HEK293 (cell line): ENCODE measurements around the gene MTF2.

Experiments used
- CTCF ChIA-PET: fragments of 350-600 bp; formaldehyde crosslinking; extraction: SDS; loops from one replicate; lab custom pipeline; 2021; ENCODE audit warnings: antibody characterized with exemption; lab: Yijun Ruan, JAX
- POLR2A ChIA-PET: fragments of 300-600 bp; formaldehyde crosslinking; extraction: SDS; loops from one replicate; lab custom pipeline; 2020; ENCODE audit warnings: antibody characterized with exemption, inconsistent platforms; lab: Yijun Ruan, JAX
- H3K27ac ChIP-seq: fragments of 200-500 bp; sonication (Bioruptor generic); 2 replicates; pipeline ENCODE4 v1.5.1; 2014; ENCODE audit warnings: low read depth, low read length, control low read depth, inconsistent platforms; ENCODE audit errors: extremely low read depth
- H3K36me3 ChIP-seq, 2 experiments: fragments of 200-500 bp in 1 of 2; sonication (Bioruptor generic) in 1 of 2; 1 replicate in 1 of 2; 2 replicates in 1 of 2; pipeline ENCODE4 v1.5.1; 2014 to 2017; ENCODE audit warnings: inconsistent platforms in 2 of 2, low read length in 2 of 2; ENCODE audit not compliant: control insufficient read depth in 2 of 2, insufficient read depth in 1 of 2
- H3K4me1 ChIP-seq: fragments of 200-500 bp; sonication (Bioruptor generic); 2 replicates; pipeline ENCODE4 v1.5.1; 2014; ENCODE audit warnings: mild to moderate bottlenecking, low read length, inconsistent platforms; ENCODE audit not compliant: control insufficient read depth, insufficient read depth
- H3K4me3 ChIP-seq: 2 replicates; pipeline ENCODE4 v1.5.1; 2011; ENCODE audit warnings: low read depth, mild to moderate bottlenecking, control low read depth, low read length, moderate library complexity
- H3K9me3 ChIP-seq: fragments of 200-500 bp; sonication (Bioruptor generic); 2 replicates; pipeline ENCODE4 v1.5.1; 2014; ENCODE audit warnings: low read depth, low read length, inconsistent platforms; ENCODE audit not compliant: control insufficient read depth, insufficient read depth
- AEBP2 ChIP-seq: fragments of 450-650 bp; formaldehyde crosslinking; IDR thresholded peaks from 2 replicates; pipeline ENCODE4 v1.5.1; 2016; ENCODE audit warnings: missing biosample characterization, missing genetic modification characterization, borderline replicate concordance
- BCL6B ChIP-seq: fragments of 450-650 bp; formaldehyde crosslinking; IDR thresholded peaks from 2 replicates; pipeline ENCODE4 v1.5.1; 2017; ENCODE audit warnings: missing biosample characterization, missing genetic modification characterization
- FEZF1 ChIP-seq: fragments of 450-650 bp; formaldehyde crosslinking; IDR thresholded peaks from 2 replicates; pipeline ENCODE4 v1.5.1; 2016; ENCODE audit warnings: missing biosample characterization, missing genetic modification characterization
- GLI2 ChIP-seq: fragments of 450-650 bp; formaldehyde crosslinking; IDR thresholded peaks from 2 replicates; pipeline ENCODE4; 2017; ENCODE audit warnings: missing biosample characterization, missing genetic modification characterization, low read depth, borderline replicate concordance
- GLIS1 ChIP-seq: fragments of 450-650 bp; formaldehyde crosslinking; IDR thresholded peaks from 2 replicates; pipeline ENCODE4 v1.5.1; 2016; ENCODE audit warnings: missing biosample characterization, missing genetic modification characterization
- GLIS2 ChIP-seq: fragments of 450-650 bp; formaldehyde crosslinking; IDR thresholded peaks from 2 replicates; pipeline ENCODE4 v1.5.1; 2016; ENCODE audit warnings: missing biosample characterization, missing genetic modification characterization
- MYNN ChIP-seq: fragments of 450-650 bp; formaldehyde crosslinking; IDR thresholded peaks from 2 replicates; pipeline ENCODE4 v1.5.1; 2016; ENCODE audit warnings: missing biosample characterization, missing genetic modification characterization, borderline replicate concordance
- MZF1 ChIP-seq: fragments of 450-650 bp; formaldehyde crosslinking; IDR thresholded peaks from 2 replicates; pipeline ENCODE4 v1.5.1; 2017; ENCODE audit warnings: missing biosample characterization, missing genetic modification characterization, borderline replicate concordance
- PATZ1 ChIP-seq: fragments of 450-650 bp; formaldehyde crosslinking; IDR thresholded peaks from 2 replicates; pipeline ENCODE4 v1.5.1; 2016; ENCODE audit warnings: missing biosample characterization, missing genetic modification characterization
- PRDM6 ChIP-seq: fragments of 450-650 bp; formaldehyde crosslinking; IDR thresholded peaks from 2 replicates; pipeline ENCODE4 v1.5.1; 2017; ENCODE audit warnings: missing biosample characterization, missing genetic modification characterization
- SETDB1 ChIP-seq: IDR thresholded peaks from one replicate; pipeline ENCODE4 v1.6.1; 2017; ENCODE audit warnings: mild to moderate bottlenecking, low read length, moderate library complexity, mixed read lengths; ENCODE audit not compliant: insufficient read length
- TCF7L2 ChIP-seq: IDR thresholded peaks from 2 replicates; pipeline ENCODE4 v1.6.1; 2011; ENCODE audit warnings: low read depth, mild to moderate bottlenecking, inconsistent platforms, low read length, moderate library complexity, borderline replicate concordance
- YY2 ChIP-seq: fragments of 450-650 bp; formaldehyde crosslinking; IDR thresholded peaks from 2 replicates; pipeline ENCODE4 v1.5.1; 2016; ENCODE audit warnings: missing biosample characterization, missing genetic modification characterization
- ZBTB20 ChIP-seq: fragments of 450-650 bp; formaldehyde crosslinking; IDR thresholded peaks from 2 replicates; pipeline ENCODE4 v1.5.1; 2016; ENCODE audit warnings: missing biosample characterization, missing genetic modification characterization
- ZNF221 ChIP-seq: fragments of 450-650 bp; formaldehyde crosslinking; IDR thresholded peaks from 2 replicates; pipeline ENCODE4 v1.5.1; 2017; ENCODE audit warnings: missing biosample characterization, missing genetic modification characterization, borderline replicate concordance
- ZNF274 ChIP-seq, 2 experiments: fragments of 200-500 bp in 1 of 2; fragments of 450-650 bp in 1 of 2; sonication (Bioruptor generic) in 1 of 2; formaldehyde crosslinking in 1 of 2; IDR thresholded peaks; 2 replicates each; pipeline versions ENCODE4 v1.5.1 to v1.6.1; 2014 to 2016; ENCODE audit warnings: borderline replicate concordance in 1 of 2, inconsistent platforms in 1 of 2, low read length in 1 of 2, missing biosample characterization in 1 of 2, missing genetic modification characterization in 1 of 2
- ZNF311 ChIP-seq: fragments of 450-650 bp; formaldehyde crosslinking; IDR thresholded peaks from 2 replicates; pipeline ENCODE4 v1.5.1; 2017; ENCODE audit warnings: missing biosample characterization, missing genetic modification characterization, borderline replicate concordance
- ZNF37A ChIP-seq: fragments of 450-650 bp; IDR thresholded peaks from 2 replicates; pipeline ENCODE4 v1.5.1; 2018; ENCODE audit warnings: missing biosample characterization, missing genetic modification characterization
- ZNF433 ChIP-seq: fragments of 450-650 bp; formaldehyde crosslinking; IDR thresholded peaks from 2 replicates; pipeline ENCODE4 v1.5.1; 2016; ENCODE audit warnings: missing biosample characterization, missing genetic modification characterization, low read depth
- ZNF473 ChIP-seq: fragments of 450-650 bp; formaldehyde crosslinking; IDR thresholded peaks from 2 replicates; pipeline ENCODE4 v1.5.1; 2017; ENCODE audit warnings: missing biosample characterization, missing genetic modification characterization
- ZSCAN16 ChIP-seq: fragments of 450-650 bp; formaldehyde crosslinking; IDR thresholded peaks from 2 replicates; pipeline ENCODE4 v1.5.1; 2016; ENCODE audit warnings: missing biosample characterization, missing genetic modification characterization
- ZSCAN30 ChIP-seq: fragments of 450-650 bp; IDR thresholded peaks from 2 replicates; pipeline ENCODE4 v1.5.1; 2018; ENCODE audit warnings: missing biosample characterization, mild to moderate bottlenecking, missing genetic modification characterization, moderate library complexity
- ZXDB ChIP-seq: fragments of 450-650 bp; formaldehyde crosslinking; IDR thresholded peaks from 2 replicates; pipeline ENCODE4 v1.5.1; 2016; ENCODE audit warnings: missing biosample characterization, missing genetic modification characterization

MTF2 gene

DNA sequence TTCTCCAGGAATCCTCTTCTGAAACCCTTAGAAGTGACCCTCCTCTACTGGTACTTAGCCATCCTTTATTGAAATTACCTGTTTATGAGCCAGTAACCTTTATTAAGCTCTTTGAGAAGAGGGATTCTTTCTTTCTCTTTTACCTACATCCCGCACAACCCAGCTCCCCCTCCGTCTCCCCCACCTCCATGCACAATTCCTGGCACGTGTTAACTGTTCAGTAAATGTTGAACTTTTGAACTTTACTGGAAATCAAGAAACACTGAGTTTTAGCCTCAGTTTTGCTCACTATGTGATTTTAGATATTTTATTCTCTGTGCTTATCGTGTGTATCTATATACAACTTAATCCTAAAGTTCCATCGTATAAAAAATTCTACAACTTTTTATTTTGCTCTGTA is 99.3 kb downstream of the MTF2 start:
- CTCF ChIA-PET = interaction anchor here (0.5 to 1.1 kb wide), 2 partner anchors 52 to 325 kb away, joined by 3 read pairs; no protein-coding TSS in a partner anchor
- H3K27ac ChIP-seq = no peak overlapping the region
- POLR2A ChIA-PET = interaction anchor here (3.6 kb wide), 1 partner anchor 99 kb away, joined by 16 read pairs; the partner anchor contains the start of gene MTF2
- H3K9me3 ChIP-seq = no peaks in the 10 kb centered on the region
- TF ChIP-seq GLI2 (tag by site-specific recombination) (no peak), MYNN (tag by site-specific recombination) (no peak), PRDM6 (tag by site-specific recombination) (no peak), ZNF274 (IDR thresholded peaks at IDR 0.05; ENCODE audit: low read length) (no peak), ZNF274 (tag by site-specific recombination; IDR thresholded peaks at IDR 0.05; ENCODE audit: borderline replicate concordance) (no peak), ZNF433 (no peak), FEZF1 (tag by site-specific recombination) (no peak), ZNF221 (tag by site-specific recombination) (no peak), ZNF311 (tag by site-specific recombination) (no peak), GLIS1 (no peak), ZBTB20 (tag by site-specific recombination) (no peak), YY2 (tag by site-specific recombination) (no peak), ZNF473 (tag by site-specific recombination) (no peak), GLIS2 (tag by site-specific recombination) (no peak), AEBP2 (tag by site-specific recombination) (no peak), ZXDB (tag by site-specific recombination) (no peak), PATZ1 (tag by site-specific recombination) (peak; percentile 11; the same call in 1 of the 2 replicates), SETDB1 (no peak), ZSCAN16 (tag by site-specific recombination) (no peak), BCL6B (tag by site-specific recombination) (peak; percentile 29; the same call in 1 of the 2 replicates), TCF7L2 (no peak), MZF1 (tag by site-specific recombination) (peak; percentile 28; the same call in 1 of the 2 replicates), ZNF37A (tag by site-specific recombination) (no peak), ZSCAN30 (tag by site-specific recombination) (0 out of 2 replicates have a peak, but pooled peaks have one; percentile 13)
- peaks cover 0 to 15% of the 10 kb centered on the region in 2 experiments; a peak in 2 of 3 replicates for H3K36me3 ChIP-seq
- H3K4me3 ChIP-seq = peak overlapping the region; percentile 98
- no peaks in the 10 kb centered on the region for H3K4me1 ChIP-seq
